GM23338 (cell line): ENCODE data around the gene CFAP251. TPM values are rescaled to one million over a fixed set of nuclear protein-coding genes. Genes with fewer than 3 reads are reported as not detected.
A peak's percentile ranks its signal among the peaks of the same experiment; 100 is the strongest.

Source experiments
- ATAC-seq: fragments of 200-7000 bp; cut with Tn5 transposase; 3 replicates; pipeline ENCODE4 v1.9.1; 2020
- DNase-seq: peaks from one replicate; pipeline ENCODE4 v3.0.0-alpha.2; 2015; ENCODE audit warnings: low spot score
- H2AFZ ChIP-seq: fragments of 200-600 bp; sonication (generic); 2 replicates; pipeline ENCODE4 v1.8.0; 2016; ENCODE audit warnings: antibody characterized with exemption, mild to moderate bottlenecking, moderate library complexity
- H3F3A ChIP-seq: fragments of 200-600 bp; sonication (generic); replicated peaks from 2 replicates; pipeline ENCODE4 v1.8.0; 2017; ENCODE audit warnings: antibody characterized with exemption, mixed run types, low read depth
- H3K27ac ChIP-seq: fragments of 200-600 bp; sonication (generic); 2 replicates; pipeline ENCODE4 v1.6.1; 2016; ENCODE audit warnings: low read depth
- H3K27me3 ChIP-seq: fragments of 200-600 bp; sonication (generic); 2 replicates; pipeline ENCODE4 v1.8.0; 2016; ENCODE audit warnings: mild to moderate bottlenecking, mixed run types, moderate library complexity; ENCODE audit not compliant: insufficient read depth
- H3K36me3 ChIP-seq: fragments of 200-600 bp; sonication (generic); 2 replicates; pipeline ENCODE4 v1.8.0; 2016; ENCODE audit warnings: mild to moderate bottlenecking; ENCODE audit not compliant: insufficient read depth
- H3K4me1 ChIP-seq: fragments of 200-600 bp; sonication (generic); 2 replicates; pipeline ENCODE4 v1.8.0; 2016; ENCODE audit warnings: mild to moderate bottlenecking, moderate library complexity; ENCODE audit not compliant: insufficient read depth
- H3K4me2 ChIP-seq: fragments of 200-600 bp; sonication (generic); 2 replicates; pipeline ENCODE4 v1.7.1; 2017; ENCODE audit warnings: mixed run types
- H3K4me3 ChIP-seq: fragments of 200-600 bp; sonication (generic); 2 replicates; pipeline ENCODE4 v1.6.1; 2016; ENCODE audit warnings: mixed run types
- H3K79me2 ChIP-seq: fragments of 200-600 bp; sonication (generic); replicated peaks from 2 replicates; pipeline ENCODE4 v1.8.0; 2017; ENCODE audit warnings: mild to moderate bottlenecking; ENCODE audit not compliant: insufficient read depth
- H3K9me2 ChIP-seq: fragments of 200-600 bp; sonication (generic); 2 replicates; pipeline ENCODE4 v1.8.0; 2017; ENCODE audit not compliant: insufficient read depth
- H4K20me1 ChIP-seq: fragments of 200-600 bp; sonication (generic); replicated peaks from 2 replicates; pipeline ENCODE4 v1.8.0; 2017; ENCODE audit warnings: mild to moderate bottlenecking; ENCODE audit not compliant: insufficient read depth
- H3K27ac Mint-ChIP-seq: 2 replicates; pipeline ENCODE4 v1.8.0; 2020; ENCODE audit warnings: inconsistent platforms, mild to moderate bottlenecking, moderate library complexity, mixed read lengths
- H3K27me3 Mint-ChIP-seq: 3 replicates; pipeline ENCODE4 v1.8.0; 2022; ENCODE audit warnings: low read depth, mild to moderate bottlenecking, moderate library complexity, mixed read lengths, inconsistent platforms; ENCODE audit not compliant: insufficient read depth, poor library complexity
- H3K36me3 Mint-ChIP-seq: 3 replicates; pipeline ENCODE4 v1.8.0; 2021; ENCODE audit warnings: low read depth, mild to moderate bottlenecking, inconsistent platforms, moderate library complexity, mixed read lengths
- H3K4me1 Mint-ChIP-seq: 3 replicates; pipeline ENCODE4 v1.8.0; 2020; ENCODE audit warnings: mild to moderate bottlenecking, inconsistent platforms, mixed read lengths
- H3K4me3 Mint-ChIP-seq: 3 replicates; pipeline ENCODE4 v1.8.0; 2021; ENCODE audit warnings: moderate library complexity, mild to moderate bottlenecking, inconsistent platforms, mixed read lengths
- H3K9me3 Mint-ChIP-seq: 3 replicates; pipeline ENCODE4 v1.8.0; 2020; ENCODE audit warnings: moderate library complexity, mild to moderate bottlenecking, inconsistent platforms, mixed read lengths
- CREB1 ChIP-seq: fragments of 250-450 bp; sonication (Bioruptor Pico); IDR thresholded peaks from 2 replicates; pipeline ENCODE4 v1.5.0; 2020; ENCODE audit warnings: low read depth, mild to moderate bottlenecking, moderate library complexity
- EZH2 ChIP-seq: fragments of 200-600 bp; sonication (generic); IDR thresholded peaks from one replicate; pipeline ENCODE4 v1.8.0; 2017; ENCODE audit warnings: antibody characterized with exemption, mild to moderate bottlenecking, low read depth; ENCODE audit not compliant: unreplicated experiment
- JUNB ChIP-seq: IDR thresholded peaks from one replicate; pipeline ENCODE4 v1.6.1; 2016; ENCODE audit warnings: antibody characterized with exemption; ENCODE audit not compliant: unreplicated experiment
- NANOG ChIP-seq: IDR thresholded peaks from 2 replicates; pipeline ENCODE4 v1.6.1; 2016; ENCODE audit warnings: antibody characterized with exemption, borderline replicate concordance
- ZNF114 ChIP-seq: fragments of 250-450 bp; sonication (Bioruptor Pico); IDR thresholded peaks from 2 replicates; pipeline ENCODE4 v1.5.0; 2020; ENCODE audit warnings: mild to moderate bottlenecking, moderate library complexity
- ZNF331 ChIP-seq: fragments of 250-450 bp; sonication (Bioruptor Pico); IDR thresholded peaks from 2 replicates; pipeline ENCODE4 v1.5.0; 2020; ENCODE audit warnings: low read depth, mild to moderate bottlenecking, moderate library complexity
- polyA plus RNA-seq: library from polyadenylated mRNA; unstranded; fragments of >200 nt; fragmentation: Nextera tagmentation; extraction: Ambion mirVana; gene quantifications from 2 replicates; pipeline ENCODE4 v1.2.1, GENCODE V29; 2016
- total RNA-seq: library from RNA; depleted of rRNA; stranded (reverse); fragments of >200 nt; shearing (Covaris generic); gene quantifications from 2 replicates; pipeline ENCODE4 v1.2.3, GENCODE V29; 2014
- TF ChIP-seq, protein P1 (sequence below): IDR thresholded peaks from one replicate; pipeline ENCODE4 v1.6.1; 2018; ENCODE audit warnings: antibody characterized with exemption; ENCODE audit not compliant: unreplicated experiment
- TF ChIP-seq, protein P2 (sequence below): IDR thresholded peaks from 2 replicates; pipeline ENCODE4 v1.6.1; 2016; ENCODE audit warnings: antibody characterized with exemption
- TF ChIP-seq, protein P3 (sequence below), 2 experiments: fragments of 200-600 bp in 1 of 2; sonication (generic) in 1 of 2; conservative IDR thresholded peaks; 2 replicates each; pipeline versions ENCODE4 v1.5.1 to v1.6.1; 2016 to 2017; ENCODE audit warnings: antibody characterized with exemption in 2 of 2, low read depth in 2 of 2, mild to moderate bottlenecking in 2 of 2, moderate library complexity in 1 of 2
- TF ChIP-seq, protein P4 (sequence below): fragments of 250-450 bp; sonication (Bioruptor Pico); IDR thresholded peaks from 2 replicates; pipeline ENCODE4 v1.5.0; 2020; ENCODE audit warnings: mild to moderate bottlenecking, moderate library complexity

Gene CFAP251
- total and polyA plus RNA-seq, 2 experiments from 2014 or later, result 1.4 to 2.5 TPM

DNA sequence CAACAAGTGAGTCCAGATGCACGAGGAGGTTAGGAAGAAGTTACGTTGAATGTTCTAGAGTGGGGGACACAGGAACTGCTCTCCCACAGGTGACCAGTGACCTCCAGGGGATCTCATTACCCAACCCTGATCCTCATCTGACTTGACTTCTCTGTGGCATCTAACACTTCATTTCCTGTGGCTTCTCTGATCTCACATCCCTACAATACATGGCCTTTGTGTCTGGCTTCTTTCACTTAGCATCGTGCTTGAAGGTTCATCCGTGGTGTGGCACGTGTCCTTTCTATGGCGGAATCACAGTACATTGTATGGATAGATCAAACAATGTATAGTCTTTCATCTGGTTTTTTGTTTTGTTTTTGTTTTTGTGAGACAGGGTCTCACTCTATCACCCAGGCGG is 19.3 kb downstream of the CFAP251 start (continued):
- TF ChIP-seq, protein P1, sequence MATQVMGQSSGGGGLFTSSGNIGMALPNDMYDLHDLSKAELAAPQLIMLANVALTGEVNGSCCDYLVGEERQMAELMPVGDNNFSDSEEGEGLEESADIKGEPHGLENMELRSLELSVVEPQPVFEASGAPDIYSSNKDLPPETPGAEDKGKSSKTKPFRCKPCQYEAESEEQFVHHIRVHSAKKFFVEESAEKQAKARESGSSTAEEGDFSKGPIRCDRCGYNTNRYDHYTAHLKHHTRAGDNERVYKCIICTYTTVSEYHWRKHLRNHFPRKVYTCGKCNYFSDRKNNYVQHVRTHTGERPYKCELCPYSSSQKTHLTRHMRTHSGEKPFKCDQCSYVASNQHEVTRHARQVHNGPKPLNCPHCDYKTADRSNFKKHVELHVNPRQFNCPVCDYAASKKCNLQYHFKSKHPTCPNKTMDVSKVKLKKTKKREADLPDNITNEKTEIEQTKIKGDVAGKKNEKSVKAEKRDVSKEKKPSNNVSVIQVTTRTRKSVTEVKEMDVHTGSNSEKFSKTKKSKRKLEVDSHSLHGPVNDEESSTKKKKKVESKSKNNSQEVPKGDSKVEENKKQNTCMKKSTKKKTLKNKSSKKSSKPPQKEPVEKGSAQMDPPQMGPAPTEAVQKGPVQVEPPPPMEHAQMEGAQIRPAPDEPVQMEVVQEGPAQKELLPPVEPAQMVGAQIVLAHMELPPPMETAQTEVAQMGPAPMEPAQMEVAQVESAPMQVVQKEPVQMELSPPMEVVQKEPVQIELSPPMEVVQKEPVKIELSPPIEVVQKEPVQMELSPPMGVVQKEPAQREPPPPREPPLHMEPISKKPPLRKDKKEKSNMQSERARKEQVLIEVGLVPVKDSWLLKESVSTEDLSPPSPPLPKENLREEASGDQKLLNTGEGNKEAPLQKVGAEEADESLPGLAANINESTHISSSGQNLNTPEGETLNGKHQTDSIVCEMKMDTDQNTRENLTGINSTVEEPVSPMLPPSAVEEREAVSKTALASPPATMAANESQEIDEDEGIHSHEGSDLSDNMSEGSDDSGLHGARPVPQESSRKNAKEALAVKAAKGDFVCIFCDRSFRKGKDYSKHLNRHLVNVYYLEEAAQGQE, result no peak
- TF ChIP-seq, protein P2, sequence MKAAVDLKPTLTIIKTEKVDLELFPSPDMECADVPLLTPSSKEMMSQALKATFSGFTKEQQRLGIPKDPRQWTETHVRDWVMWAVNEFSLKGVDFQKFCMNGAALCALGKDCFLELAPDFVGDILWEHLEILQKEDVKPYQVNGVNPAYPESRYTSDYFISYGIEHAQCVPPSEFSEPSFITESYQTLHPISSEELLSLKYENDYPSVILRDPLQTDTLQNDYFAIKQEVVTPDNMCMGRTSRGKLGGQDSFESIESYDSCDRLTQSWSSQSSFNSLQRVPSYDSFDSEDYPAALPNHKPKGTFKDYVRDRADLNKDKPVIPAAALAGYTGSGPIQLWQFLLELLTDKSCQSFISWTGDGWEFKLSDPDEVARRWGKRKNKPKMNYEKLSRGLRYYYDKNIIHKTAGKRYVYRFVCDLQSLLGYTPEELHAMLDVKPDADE, result no peak
- TF ChIP-seq CREB1 (CRISPR knock-in tag) (no peak), JUNB (no peak), ZNF331 (no peak), ZNF114 (CRISPR knock-in tag) (no peak), EZH2 (no peak)

DNA sequence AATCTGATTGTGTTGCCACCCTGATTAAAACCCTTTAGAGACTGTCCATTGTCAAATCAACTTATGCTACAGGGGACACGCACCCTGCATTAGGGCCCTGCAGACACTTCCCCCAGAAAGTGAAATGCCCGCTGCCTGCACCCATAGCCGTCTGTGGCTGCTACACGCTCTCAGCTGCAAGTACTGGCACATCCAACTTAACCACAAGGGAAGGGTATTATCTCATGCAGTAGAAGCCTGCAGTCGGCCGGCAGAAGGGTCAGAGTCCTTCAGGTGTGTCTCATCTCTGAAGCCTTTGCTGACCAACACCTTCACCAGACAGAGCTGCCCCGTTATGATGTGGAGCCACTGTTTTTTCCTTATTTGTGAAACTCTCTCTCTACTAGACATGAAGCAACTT is 20.8 kb downstream of the CFAP251 start:
- H3K4me1 Mint-ChIP-seq, result peaks cover 7% of the 10 kb centered on the region; the same call in 2 of the 3 replicates
- no peak overlapping the region for H3K4me2 ChIP-seq
- H2AFZ ChIP-seq, result peak overlapping the region; percentile 57; the same call in 1 of the 2 replicates
- H3K27ac ChIP-seq, result no peak overlapping the region; the same call in 1 of the 2 replicates
- no peak overlapping the region for H3K4me3 Mint-ChIP-seq
- H3K36me3 Mint-ChIP-seq, result 0 out of 3 replicates have a peak, but pooled peaks cover 4% of the 10 kb centered on the region
- no peak overlapping the region for H3K4me3 ChIP-seq
- no peaks in the 10 kb centered on the region for H4K20me1 ChIP-seq
- H3K27me3 ChIP-seq, result no peaks in the 10 kb centered on the region
- no peaks in the 10 kb centered on the region; the same call in 2 of the 3 replicates for H3K9me3 Mint-ChIP-seq
- H3K4me1 ChIP-seq, result no peaks in the 10 kb centered on the region
- H3K27me3 Mint-ChIP-seq, result no peaks in the 10 kb centered on the region
- no peaks in the 10 kb centered on the region for H3F3A ChIP-seq
- no peaks in the 10 kb centered on the region; the same call in 1 of the 2 replicates for H3K36me3 ChIP-seq
- H3K27ac Mint-ChIP-seq, result no peak overlapping the region
- no peaks in the 10 kb centered on the region for H3K9me2 ChIP-seq
- DNase-seq (no peak), ATAC-seq (peak; percentile 44; the same call in 2 of the 3 replicates)
- no peaks in the 10 kb centered on the region for H3K79me2 ChIP-seq
- TF ChIP-seq CREB1 (CRISPR knock-in tag), result no peak
- no peak for TF ChIP-seq ZNF331
- no peak for TF ChIP-seq ZNF114 (CRISPR knock-in tag)
- no peak for TF ChIP-seq EZH2
- TF ChIP-seq, protein P3, sequence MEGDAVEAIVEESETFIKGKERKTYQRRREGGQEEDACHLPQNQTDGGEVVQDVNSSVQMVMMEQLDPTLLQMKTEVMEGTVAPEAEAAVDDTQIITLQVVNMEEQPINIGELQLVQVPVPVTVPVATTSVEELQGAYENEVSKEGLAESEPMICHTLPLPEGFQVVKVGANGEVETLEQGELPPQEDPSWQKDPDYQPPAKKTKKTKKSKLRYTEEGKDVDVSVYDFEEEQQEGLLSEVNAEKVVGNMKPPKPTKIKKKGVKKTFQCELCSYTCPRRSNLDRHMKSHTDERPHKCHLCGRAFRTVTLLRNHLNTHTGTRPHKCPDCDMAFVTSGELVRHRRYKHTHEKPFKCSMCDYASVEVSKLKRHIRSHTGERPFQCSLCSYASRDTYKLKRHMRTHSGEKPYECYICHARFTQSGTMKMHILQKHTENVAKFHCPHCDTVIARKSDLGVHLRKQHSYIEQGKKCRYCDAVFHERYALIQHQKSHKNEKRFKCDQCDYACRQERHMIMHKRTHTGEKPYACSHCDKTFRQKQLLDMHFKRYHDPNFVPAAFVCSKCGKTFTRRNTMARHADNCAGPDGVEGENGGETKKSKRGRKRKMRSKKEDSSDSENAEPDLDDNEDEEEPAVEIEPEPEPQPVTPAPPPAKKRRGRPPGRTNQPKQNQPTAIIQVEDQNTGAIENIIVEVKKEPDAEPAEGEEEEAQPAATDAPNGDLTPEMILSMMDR (conservative IDR thresholded peaks at IDR 0.05; ENCODE audit: low read depth in 2 of 2), result no peak
- TF ChIP-seq, protein P4, sequence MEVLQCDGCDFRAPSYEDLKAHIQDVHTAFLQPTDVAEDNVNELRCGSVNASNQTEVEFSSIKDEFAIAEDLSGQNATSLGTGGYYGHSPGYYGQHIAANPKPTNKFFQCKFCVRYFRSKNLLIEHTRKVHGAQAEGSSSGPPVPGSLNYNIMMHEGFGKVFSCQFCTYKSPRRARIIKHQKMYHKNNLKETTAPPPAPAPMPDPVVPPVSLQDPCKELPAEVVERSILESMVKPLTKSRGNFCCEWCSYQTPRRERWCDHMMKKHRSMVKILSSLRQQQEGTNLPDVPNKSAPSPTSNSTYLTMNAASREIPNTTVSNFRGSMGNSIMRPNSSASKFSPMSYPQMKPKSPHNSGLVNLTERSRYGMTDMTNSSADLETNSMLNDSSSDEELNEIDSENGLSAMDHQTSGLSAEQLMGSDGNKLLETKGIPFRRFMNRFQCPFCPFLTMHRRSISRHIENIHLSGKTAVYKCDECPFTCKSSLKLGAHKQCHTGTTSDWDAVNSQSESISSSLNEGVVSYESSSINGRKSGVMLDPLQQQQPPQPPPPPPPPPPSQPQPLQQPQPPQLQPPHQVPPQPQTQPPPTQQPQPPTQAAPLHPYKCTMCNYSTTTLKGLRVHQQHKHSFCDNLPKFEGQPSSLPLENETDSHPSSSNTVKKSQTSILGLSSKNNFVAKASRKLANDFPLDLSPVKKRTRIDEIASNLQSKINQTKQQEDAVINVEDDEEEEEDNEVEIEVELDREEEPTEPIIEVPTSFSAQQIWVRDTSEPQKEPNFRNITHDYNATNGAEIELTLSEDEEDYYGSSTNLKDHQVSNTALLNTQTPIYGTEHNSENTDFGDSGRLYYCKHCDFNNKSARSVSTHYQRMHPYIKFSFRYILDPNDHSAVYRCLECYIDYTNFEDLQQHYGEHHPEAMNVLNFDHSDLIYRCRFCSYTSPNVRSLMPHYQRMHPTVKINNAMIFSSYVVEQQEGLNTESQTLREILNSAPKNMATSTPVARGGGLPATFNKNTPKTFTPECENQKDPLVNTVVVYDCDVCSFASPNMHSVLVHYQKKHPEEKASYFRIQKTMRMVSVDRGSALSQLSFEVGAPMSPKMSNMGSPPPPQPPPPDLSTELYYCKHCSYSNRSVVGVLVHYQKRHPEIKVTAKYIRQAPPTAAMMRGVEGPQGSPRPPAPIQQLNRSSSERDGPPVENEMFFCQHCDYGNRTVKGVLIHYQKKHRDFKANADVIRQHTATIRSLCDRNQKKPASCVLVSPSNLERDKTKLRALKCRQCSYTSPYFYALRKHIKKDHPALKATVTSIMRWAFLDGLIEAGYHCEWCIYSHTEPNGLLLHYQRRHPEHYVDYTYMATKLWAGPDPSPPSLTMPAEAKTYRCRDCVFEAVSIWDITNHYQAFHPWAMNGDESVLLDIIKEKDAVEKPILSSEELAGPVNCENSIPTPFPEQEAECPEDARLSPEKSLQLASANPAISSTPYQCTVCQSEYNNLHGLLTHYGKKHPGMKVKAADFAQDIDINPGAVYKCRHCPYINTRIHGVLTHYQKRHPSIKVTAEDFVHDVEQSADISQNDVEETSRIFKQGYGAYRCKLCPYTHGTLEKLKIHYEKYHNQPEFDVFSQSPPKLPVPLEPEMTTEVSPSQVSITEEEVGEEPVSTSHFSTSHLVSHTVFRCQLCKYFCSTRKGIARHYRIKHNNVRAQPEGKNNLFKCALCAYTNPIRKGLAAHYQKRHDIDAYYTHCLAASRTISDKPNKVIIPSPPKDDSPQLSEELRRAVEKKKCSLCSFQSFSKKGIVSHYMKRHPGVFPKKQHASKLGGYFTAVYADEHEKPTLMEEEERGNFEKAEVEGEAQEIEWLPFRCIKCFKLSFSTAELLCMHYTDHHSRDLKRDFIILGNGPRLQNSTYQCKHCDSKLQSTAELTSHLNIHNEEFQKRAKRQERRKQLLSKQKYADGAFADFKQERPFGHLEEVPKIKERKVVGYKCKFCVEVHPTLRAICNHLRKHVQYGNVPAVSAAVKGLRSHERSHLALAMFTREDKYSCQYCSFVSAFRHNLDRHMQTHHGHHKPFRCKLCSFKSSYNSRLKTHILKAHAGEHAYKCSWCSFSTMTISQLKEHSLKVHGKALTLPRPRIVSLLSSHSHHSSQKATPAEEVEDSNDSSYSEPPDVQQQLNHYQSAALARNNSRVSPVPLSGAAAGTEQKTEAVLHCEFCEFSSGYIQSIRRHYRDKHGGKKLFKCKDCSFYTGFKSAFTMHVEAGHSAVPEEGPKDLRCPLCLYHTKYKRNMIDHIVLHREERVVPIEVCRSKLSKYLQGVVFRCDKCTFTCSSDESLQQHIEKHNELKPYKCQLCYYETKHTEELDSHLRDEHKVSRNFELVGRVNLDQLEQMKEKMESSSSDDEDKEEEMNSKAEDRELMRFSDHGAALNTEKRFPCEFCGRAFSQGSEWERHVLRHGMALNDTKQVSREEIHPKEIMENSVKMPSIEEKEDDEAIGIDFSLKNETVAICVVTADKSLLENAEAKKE (CRISPR knock-in tag), result no peak
- TF ChIP-seq JUNB, result no peak
- TF ChIP-seq, protein P2, result no peak
- TF ChIP-seq NANOG, result no peak
